IPS DF 4.7 (cell line): Measurements from ENCODE around the gene SMIM29.
"Not testable (repeated sequence)": the region's sequence is repeated elsewhere in the genome, so short reads cannot be mapped to it uniquely, and the experiment has no call there.

Experiments
- DNase-seq: peaks from one replicate; pipeline ENCODE4 v3.0.0-alpha.2; 2013; ENCODE audit warnings: low spot score; ENCODE audit errors: extremely low read depth

Gene SMIM29

DNA sequence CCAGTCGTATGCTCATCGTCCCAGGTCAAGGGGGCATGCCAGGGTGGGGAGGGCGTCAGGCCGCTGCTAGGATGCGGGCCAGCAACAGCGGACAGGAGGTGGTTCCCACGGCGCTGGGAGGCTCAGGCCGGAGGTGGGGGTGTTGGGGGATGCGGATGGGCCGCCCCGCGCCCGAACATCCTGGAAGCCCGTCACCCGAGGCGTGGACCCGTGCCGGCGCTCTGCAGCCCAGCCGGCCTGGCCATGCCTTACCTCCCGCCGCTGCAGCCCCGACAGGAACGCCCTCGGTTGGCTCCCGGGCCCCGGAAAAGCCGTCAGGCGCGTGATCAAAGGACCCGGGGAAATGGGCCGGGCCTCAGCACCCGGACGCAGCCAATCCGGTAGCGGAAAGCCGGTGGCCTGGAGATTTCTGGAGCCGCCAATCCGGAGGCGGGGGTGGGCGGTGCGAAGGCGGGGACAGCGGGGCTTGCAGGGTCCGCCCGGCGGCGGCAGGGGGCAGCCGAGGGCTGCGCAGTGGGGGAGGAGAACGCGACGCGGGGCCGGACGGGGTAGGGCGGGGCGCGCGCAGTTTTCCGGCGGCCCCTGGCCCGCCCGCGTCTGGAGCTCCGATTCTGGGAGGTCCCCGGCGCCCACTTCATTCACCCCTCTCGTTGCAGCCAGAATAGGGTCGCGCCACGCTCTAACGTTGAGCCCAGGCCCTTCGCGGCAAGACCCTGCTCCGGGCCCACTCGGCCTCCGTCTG lies at the start of gene SMIM29:
Gene SMIM29, minus strand, starts transcription at position 280 of the 742 bp plus-strand sequence. CDS start 1,215 bp downstream, outside the sequence.
- DNase-seq: no peak

DNA sequence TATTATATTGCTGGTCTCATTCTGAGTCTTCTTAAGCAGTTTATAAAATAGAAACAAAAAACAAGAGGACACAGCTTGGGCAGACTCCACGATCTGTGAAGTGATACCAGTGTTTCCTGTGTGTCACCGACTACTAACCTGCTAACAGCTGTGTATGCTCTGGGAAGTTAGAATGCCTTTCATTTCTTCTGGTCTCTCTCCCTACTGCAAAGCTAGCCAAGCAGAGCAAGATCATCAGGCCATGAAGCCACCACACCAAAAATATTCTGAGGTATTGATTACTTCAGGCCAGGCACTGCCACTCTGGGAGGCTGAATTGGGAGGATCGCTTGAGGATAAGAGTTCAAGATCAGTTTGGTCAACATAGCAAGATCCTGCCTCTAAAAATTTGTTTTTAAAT lies 46.9 kb upstream of the SMIM29 start:
- no peak for DNase-seq

DNA sequence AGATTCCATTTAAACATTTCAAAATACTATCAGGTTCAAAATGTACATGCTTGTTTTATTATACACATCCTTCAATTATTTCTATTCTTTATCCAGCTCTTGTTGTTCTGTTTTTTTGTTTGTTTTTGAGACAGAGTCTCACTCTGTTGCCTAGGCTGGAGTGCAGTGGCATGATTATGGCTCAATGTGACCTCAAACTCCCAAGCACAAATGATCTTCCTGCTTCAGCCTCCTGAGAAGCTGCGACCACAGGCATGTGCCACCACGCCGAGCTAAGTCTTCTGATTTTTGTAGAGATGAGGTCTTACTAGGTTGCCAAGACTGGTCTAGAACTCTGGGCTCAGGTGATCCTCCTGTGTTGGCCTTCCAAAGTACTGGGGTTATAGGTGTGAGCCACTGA lies 44.1 kb upstream of the SMIM29 start:
- no peak for DNase-seq

DNA sequence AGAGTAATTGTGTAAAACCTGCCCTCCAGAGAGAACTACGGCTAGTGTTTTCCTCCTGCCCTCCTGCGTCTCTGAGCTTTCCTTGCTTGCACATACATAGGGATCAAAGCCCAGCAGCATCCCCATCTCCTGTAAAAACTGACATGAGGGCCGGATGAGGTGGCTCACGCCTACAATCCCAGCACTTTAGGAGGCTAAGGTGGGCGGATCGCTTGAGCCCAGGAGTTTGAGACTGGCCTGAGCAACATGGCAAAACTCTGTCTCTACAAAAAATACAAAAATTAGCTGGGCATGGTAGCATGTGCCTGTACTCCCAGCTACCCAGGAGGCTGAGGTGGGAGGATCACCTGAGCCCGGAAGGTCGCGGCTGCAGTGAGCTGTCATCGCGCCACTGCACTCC lies 40.3 kb upstream of the SMIM29 start:
- DNase-seq: no peak

DNA sequence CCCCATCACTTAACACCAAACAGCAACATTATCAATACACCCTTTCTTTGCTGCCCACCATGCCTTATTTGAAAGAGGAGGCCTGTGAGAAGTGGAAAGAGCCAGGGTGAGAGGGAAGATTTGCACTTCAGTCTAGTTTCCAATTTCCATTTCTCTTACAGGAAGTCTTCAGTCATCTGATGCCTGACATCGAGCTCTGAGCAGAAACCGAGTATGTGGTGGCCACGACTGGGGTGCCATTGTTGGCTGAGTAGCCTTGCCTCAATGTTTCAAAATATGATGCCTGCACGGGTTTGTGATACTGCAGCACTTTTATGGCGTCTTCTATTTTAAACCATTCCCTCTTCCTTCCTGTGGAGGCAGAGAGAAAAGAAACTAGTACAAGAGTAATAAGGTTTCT lies 39.8 kb upstream of the SMIM29 start:
- DNase-seq: no peak

DNA sequence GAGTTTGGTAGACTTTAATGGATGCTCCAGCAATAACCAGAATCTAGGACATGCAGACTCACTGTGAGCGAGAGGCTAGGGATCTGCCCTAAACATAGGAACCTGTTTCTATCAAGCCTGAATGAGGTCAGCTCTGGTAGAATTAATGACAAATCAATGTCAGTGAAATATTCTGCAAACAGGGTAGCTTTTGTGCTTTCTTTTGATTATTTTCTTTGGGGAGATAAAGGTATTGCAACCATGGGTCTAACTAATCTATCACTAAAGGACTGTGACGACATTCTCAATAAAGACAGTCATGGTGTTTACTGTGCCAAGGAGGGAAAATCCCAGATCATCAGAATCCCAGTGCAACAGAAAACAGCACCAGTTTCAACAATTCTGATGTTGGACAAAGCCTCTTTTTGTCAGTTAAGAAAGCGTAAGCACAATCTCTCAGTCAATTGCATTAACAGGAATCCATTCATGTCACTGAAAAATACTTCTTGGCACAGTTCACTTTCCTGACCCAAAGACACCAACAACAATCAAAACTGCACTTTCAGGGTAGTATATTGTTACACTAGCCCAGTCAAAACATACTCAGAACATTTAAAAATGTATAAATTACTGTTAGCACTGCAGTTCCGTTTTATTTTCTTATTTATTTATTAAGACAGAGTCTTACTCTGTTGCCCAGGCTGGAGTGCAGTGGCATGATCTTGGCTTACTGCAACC lies 36.8 kb upstream of the SMIM29 start:
- no peak for DNase-seq

DNA sequence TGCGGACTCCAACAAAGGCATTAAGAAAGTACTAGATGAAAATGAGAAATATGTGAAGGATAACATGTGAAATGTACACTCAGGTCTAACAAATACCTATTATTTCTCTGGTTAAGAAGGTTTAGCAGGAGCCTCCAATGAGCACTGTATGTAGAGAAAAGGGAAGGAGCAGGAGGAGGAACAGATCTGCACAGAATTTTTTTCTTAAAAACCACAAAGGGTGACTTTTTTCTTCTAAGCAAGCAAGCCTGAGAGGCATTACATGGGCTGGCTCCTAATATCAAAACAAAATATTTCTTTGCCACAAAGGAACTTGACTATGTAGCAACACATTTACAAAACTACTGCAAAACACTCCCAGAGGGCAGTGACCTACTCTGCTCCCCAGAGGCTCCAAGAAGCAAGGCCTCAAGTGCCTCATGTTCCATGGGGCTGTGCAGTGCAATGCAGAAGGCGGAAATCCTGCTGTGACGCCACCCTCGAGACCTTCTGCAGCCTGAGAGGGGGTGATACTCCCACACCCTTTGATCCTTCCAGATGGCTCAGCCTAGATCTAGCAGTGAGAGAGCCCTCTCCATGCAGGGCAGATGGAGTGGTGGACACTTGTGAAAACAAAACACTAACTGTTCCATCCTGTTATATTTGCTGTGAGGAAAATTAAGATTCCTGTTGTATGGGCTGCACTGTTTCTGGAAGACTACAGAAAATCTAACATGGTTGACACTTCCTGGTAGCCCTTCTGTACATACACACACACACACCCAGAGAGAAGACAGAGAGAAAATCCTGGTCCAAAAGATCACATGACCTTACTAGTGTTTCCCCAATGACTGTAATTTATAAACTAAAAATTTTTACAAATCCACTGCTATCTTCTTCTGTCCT lies 36.0 kb upstream of the SMIM29 start:
- DNase-seq: no peak

DNA sequence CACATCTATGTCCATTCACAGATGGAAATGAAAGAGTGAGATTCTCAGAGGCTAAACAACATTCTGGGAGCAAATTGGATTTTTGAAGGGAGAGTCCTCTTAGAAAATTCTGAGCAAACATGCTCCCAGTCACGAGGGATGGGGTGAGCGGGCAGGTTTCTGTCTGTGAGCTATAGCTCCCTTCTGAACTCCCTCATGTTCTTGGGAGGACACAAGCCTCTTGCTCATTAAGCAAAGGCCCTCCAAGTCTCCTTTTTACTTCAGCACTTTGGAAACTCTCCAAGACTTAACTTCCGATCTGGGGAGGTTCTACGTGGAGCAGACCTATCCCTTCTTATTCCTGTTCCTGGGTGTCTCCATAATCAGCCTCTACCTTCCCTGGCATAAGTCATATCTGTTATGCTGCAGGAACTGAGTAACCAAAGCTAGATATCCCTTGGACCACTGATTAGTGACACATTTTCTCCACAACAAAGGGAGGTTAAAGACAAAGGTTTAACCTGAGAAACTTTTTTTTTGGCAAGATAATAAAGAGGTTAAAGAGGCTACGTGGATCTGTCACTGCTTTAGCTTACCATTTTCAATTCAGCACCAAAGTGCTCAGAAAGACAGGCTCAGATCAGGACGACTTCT lies 33.0 kb upstream of the SMIM29 start:
- DNase-seq: no peak

DNA sequence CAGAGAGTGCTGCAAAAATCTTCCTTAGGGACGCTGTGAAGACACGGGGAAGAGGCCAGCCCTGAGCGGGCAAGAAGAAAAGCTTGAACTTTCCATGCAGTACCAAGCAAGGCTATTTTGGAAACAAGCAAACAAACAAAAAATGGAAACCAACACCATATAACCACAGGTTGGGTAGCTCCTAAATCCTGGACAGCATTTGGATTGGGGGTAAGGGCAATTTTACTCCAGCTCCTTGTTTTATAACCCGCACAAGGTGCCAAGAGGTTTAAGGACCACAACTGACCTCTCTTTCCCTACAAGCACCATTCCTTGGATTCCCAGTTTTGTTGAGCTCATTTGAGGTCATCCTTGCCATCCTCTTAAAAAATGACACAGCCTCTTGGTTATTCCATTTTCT lies 31.4 kb upstream of the SMIM29 start:
- DNase-seq: no peak

DNA sequence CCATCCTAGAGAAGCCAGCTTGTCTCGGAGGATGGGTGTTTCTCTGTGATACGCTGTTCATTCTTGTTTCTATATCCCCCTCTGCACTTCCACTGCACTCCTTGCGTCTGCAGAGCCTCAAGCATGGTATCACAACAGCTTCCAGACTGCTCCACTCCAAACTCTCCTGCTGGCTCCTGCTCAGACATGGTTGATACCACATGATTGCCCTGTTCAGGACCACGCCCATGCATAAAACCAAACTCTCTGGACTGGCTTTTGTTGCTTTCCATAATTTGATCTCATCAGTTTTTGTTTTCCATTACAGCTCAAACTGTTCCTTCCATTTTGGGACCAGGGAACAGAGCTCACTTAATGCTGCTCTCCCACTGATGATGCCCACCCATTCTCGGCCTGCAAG lies 30.0 kb upstream of the SMIM29 start:
- no peak for DNase-seq

DNA sequence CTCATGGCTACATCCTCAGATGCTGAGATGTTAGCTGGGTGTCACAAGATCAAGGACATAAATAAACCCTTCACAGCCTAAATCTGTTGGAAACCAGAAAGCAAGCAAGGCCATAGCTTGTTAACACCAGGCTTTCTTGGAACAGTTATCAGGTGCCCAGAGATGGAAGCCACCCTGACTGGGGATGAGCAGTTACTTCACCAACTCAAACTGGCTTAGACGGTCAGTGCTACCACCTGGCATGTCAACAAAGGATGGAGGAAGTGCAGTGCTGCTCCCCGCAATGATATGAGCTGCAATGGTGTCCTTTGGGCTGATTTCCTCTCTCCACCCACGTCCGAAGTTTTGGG lies 28.9 kb upstream of the SMIM29 start:
- DNase-seq: no peak

DNA sequence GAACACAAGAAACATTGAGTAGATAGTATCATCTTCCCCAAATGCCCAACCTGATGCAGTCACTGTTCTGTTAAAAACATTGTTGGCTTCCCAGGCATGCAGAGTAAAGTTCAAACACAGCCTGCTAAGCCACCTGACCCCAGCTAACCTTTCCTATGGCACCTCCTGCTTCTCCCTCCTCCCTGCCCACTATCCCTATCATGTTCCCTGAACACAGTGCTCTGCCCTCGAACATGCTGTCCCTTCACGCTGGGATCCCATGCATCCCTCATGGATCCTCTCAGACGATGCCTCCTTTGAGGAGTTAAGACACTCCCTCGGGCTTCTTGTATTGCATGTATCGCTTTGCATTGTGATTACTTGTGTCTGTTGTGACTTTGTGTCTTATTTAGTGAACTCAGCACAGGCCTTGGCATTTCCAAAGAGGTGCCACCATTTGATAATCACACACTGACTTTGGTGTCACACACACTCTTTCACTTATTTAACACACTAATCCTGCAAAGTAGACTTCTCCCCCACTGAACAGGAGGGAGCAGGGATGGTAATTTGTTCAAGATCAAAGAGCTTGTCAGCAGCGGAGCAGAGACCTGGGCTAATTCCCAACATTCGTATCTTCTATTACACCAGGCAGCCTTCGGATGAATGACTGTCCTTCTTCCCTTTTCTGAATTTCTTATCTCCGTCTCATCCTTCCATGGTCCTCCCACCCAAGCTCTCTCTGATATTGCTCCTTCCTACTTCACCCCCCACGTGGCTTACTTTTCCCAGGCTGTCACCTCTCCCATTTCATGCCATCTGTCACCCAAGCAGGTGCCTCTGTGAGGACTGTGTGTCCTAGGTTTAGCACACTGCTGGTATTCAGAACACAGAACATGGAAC lies 28.3 kb upstream of the SMIM29 start:
- no peak for DNase-seq

DNA sequence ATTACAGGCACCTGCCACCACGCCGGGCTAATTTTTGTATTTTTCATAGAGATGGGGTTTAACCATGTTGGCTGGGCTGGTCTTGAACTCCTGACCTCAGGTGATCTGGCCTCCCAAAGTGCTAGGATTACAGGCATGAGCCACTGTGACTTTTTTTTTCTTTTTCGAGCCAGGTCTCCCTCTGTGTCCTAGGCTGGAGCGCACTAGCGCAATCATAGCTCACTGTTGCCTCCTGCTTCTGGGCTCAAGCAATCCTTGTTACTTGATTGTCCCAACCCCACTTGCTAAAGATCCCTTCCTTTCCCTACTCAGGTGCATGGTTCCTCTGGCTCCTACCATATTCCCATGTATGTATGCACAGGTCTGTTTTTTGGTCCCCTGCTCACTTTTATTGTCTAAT lies 27.4 kb upstream of the SMIM29 start:
- DNase-seq: no peak

DNA sequence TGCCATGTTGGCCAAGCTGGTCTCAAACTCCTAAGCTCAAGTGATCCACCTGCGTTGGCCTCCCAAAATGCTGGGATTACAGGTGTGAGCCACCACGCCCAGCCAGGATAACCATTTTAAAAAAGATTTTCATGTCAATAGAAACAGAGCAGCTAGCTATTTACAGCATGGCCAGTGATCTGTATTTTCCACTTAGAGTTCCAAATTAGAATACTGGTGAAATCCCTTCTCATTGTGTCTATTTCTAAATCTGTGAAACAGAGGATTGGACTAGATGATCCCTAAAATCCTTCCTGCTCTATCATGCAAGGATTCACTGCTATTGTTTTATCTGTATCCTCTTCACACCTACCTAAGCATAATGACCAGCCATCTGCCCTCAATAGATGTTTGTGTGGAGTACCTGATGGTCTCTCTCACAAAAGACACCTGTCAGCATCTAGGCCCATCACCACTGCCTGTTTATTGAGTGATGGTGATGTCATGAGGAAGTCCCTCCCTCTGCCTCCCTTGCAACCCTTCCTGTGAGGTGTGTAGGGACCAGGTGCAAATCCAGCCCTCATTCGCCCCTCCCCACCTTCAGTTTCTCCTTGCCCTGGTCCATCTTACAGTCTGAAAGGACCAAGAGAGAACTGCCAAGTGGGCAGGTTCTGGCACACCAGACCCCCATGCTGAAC lies 26.5 kb upstream of the SMIM29 start:
- no peak for DNase-seq

DNA sequence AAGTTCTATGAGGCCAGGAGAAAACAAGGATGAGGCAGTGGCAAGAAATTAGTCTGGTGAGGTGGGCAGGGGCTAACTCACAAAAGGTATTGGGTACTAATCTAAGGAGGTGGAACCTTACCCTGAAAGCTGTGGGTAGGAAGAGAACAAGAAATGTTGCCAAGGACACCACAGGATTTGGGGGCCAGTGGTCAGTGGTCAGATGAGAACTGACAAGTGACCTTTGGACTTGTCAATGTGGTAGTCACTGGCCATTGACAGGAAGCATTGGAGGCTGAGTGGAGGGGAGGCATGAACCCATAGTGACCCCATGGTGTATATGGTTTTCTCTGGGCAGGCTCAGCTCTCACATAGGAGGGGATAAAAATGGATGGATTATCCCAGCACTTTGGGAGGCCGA lies 25.3 kb upstream of the SMIM29 start:
- no peak for DNase-seq

DNA sequence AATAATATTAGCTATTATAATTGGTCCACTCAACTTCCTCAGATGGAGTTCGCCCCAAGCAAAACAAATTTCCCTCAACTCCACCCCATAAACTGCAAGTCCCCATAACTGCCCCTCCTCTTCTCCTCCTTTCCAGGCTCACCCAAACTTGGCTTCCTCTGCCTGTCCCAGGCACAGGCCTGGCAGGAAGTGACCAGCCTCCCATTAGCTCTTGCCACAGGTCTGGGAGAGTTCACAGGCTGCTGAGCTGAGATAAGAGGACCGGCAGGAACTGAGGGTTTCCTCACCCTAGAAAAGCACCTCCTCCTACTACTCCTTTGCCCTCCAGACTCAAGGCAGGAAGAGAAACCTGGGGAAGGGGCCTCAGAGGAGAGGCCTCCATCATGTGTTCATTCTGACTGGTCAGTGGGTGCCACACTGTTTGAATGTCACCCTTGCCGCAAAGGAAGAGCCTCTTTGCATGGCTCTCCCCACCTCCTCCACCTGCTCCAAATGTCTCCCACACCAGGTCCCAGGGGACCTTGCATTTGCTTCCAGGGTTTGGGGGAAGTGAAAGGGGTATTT lies 24.5 kb upstream of the SMIM29 start:
- DNase-seq: no peak

DNA sequence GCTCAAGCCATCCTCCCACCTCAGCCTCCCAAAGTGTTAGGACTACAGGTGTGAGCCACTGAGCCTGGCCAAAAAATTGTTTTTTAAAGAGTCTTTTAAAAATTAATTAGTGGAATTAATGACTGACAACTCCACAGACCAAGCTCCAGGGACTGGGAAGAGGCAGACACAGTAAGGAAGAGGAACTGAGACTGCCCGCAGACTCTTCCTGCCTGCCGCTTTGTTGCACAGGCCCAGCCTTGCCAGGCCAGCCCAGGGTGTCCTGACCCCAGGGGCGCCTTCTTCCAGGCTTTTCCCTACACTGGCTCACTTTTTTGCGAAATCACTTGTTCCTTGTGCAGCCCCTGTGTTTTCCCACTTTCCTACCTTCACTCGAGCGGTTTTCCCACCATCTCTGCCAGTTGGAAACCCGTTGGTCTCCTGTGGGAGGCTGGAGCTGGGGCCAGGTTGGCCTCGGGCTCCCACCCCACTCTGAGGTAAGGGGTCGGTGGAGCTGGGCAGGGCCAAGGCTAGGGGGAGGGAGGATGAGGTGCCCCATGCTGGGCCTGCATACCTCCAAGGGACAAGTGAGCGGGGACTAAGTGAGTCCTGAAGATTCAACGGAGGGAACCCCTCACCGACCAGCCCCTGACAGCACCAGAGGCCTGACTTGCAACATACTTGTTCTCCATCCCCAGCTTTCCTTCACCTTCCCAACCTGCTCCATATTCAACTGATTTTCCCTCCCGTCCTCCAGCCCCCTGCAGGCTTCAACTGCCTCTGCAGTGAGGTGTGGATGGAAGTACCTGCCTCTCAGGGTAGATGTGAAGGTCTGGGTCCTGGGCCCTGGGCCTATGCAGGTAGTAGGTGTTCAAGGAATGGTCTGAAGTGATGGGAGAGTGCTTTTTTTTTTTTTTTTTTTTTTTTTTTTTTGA lies 23.5 kb upstream of the SMIM29 start:
- no peak for DNase-seq

DNA sequence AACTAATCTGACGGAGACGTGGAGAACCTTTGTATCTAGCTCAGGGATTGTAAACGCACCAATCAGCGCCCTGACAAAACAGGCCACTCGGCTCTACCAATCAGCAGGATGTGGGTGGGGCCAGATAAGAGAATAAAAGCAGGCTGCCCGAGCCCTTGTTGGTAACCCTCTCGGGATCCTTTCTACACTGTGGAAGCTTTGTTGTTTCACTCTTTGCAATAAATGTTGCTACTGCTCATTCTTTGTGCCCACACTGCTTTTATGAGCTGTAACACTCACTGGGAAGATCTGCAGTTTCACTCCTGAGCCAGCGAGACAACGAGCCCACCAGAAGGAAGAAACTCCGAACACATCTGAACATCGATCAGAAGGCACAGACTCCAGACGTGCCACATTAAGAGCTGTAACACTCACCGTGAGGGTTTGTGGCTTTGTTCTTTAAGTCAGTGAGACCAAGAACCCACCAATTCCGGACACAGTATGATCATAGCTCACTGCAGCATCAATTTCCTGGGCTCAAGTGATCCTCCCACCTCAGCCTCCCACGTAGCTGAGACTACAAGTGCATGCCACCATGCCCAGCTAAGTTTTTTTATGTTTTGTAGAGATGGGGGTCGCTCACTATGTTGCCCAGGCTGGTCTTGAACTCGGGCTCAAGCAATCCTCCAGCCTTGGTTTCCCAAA lies 21.0 kb upstream of the SMIM29 start:
- DNase-seq: not testable (repeated sequence)
